HepG2 (cell line): ENCODE results near the gene SBNO2. TPM values are rescaled to one million over a fixed set of nuclear protein-coding genes. Genes with fewer than 3 reads are reported as not detected.
"Not testable (repeated sequence)": the region's sequence is repeated elsewhere in the genome, so short reads cannot be mapped to it uniquely, and the experiment has no call there.

Experiments used
- ATAC-seq: fragments of 200-7000 bp; cut with Tn5 transposase; 3 replicates; pipeline ENCODE4 v1.9.1; 2020; ENCODE audit warnings: mild to moderate bottlenecking, moderate library complexity
- BruUV-seq: library from RNA; stranded (reverse); fragments of 400-500 nt; replicated peaks from 2 replicates; lab custom pipeline; 2021; lab: Mats Ljungman, UMichigan
- CTCF ChIA-PET: fragments of 300-600 bp; formaldehyde crosslinking; extraction: SDS; loops from one replicate; lab custom pipeline; 2021; ENCODE audit warnings: low total read pairs, inconsistent platforms, low intra/inter-chr PET ratio; lab: Yijun Ruan, JAX
- POLR2A ChIA-PET: fragments of 350-600 bp; sonication (Branson Sonifier 250); formaldehyde crosslinking; loops from one replicate; lab custom pipeline; 2020; ENCODE audit warnings: antibody characterized with exemption, inconsistent platforms; lab: Yijun Ruan, JAX
- DNase-seq: peaks from one replicate; pipeline ENCODE4 v3.0.0-alpha.2; 2015; ENCODE audit warnings: low spot score
- FAIRE-seq: peaks from 3 replicates; lab custom pipeline; 2011; peaks lifted over from hg19 to GRCh38; lab: Jason Lieb, UNC
- H2AFZ ChIP-seq: one replicate; pipeline ENCODE4 v1.6.1; 2011; ENCODE audit warnings: low read length, inconsistent platforms
- H3K27ac ChIP-seq: fragments of 300-600 bp; 3 replicates; pipeline ENCODE4 v1.8.0; 2011; ENCODE audit warnings: mixed run types, mild to moderate bottlenecking, mixed read lengths, low read length, inconsistent platforms; ENCODE audit not compliant: insufficient read depth; ENCODE audit errors: extremely low read length
- H3K27me3 ChIP-seq, 2 experiments: fragments of 200-600 bp in 1 of 2; 2 replicates in 1 of 2; 3 replicates in 1 of 2; pipeline versions ENCODE4 v1.6.0 to v1.8.0; 2011; ENCODE audit warnings: low read length in 2 of 2, mild to moderate bottlenecking in 2 of 2, moderate library complexity in 2 of 2, inconsistent platforms in 1 of 2; ENCODE audit not compliant: insufficient read depth in 2 of 2, control insufficient read depth in 1 of 2
- H3K36me3 ChIP-seq, 2 experiments: fragments of 200-600 bp in 1 of 2; replicated peaks in 1 of 2; 2 replicates in 1 of 2; 3 replicates in 1 of 2; pipeline versions ENCODE4 v1.5.1 to v1.8.0; 2011; ENCODE audit warnings: low read length in 2 of 2, inconsistent platforms in 1 of 2; ENCODE audit not compliant: insufficient read depth in 2 of 2, control insufficient read depth in 1 of 2
- H3K4me1 ChIP-seq: 2 replicates; pipeline ENCODE4 v1.5.1; 2012; ENCODE audit warnings: low read length, inconsistent platforms; ENCODE audit not compliant: insufficient read depth
- H3K4me2 ChIP-seq: 2 replicates; pipeline ENCODE4 v1.6.0; 2011; ENCODE audit warnings: low read depth, low read length, inconsistent platforms
- H3K4me3 ChIP-seq, 3 experiments: fragments of 200-600 bp in 1 of 3; sonication (generic), shearing (Covaris generic) in 1 of 3; replicated peaks in 1 of 3; 2 replicates each; pipeline ENCODE4 v1.5.1; 2011 to 2016; ENCODE audit warnings: low read length in 3 of 3, inconsistent platforms in 2 of 3, low read depth in 2 of 3, mild to moderate bottlenecking in 2 of 3, control low read depth in 1 of 3, mixed read lengths in 1 of 3; ENCODE audit not compliant: insufficient read depth in 1 of 3
- H3K79me2 ChIP-seq: one replicate; pipeline ENCODE4 v1.6.1; 2011; ENCODE audit warnings: low read length, inconsistent platforms; ENCODE audit not compliant: insufficient read depth
- H3K9ac ChIP-seq: 2 replicates; pipeline ENCODE4 v1.6.0; 2011; ENCODE audit warnings: mild to moderate bottlenecking, low read depth, low read length, inconsistent platforms; ENCODE audit not compliant: insufficient read depth
- H3K9me3 ChIP-seq: 2 replicates; pipeline ENCODE4 v1.5.1; 2012; ENCODE audit warnings: mild to moderate bottlenecking, low read length
- H4K20me1 ChIP-seq: 2 replicates; pipeline ENCODE4 v1.6.0; 2011; ENCODE audit warnings: inconsistent platforms, mild to moderate bottlenecking, low read length, moderate library complexity; ENCODE audit not compliant: insufficient read depth
- CTCF ChIP-seq: sonication (generic); formaldehyde crosslinking; IDR thresholded peaks from 2 replicates; pipeline ENCODE4 v1.5.0; 2020; ENCODE audit warnings: mild to moderate bottlenecking, missing genetic modification reagents, moderate library complexity
- SAFB2 ChIP-seq: sonication (generic); formaldehyde crosslinking; IDR thresholded peaks from 2 replicates; pipeline ENCODE4 v1.5.1; 2020; ENCODE audit warnings: missing genetic modification reagents, low read depth, mild to moderate bottlenecking, borderline replicate concordance
- WGBS: methylation state at CpG from one replicate; pipeline ENCODE4 v1.1.6; 2017; ENCODE audit warnings: low lambda C conversion rate; 5-methylcytosine and 5-hydroxymethylcytosine counted together
- in situ Hi-C: cut with HindIII; loops from 2 replicates; pipeline ENCODE4 v1.10.0; 2017; ENCODE audit warnings: low pct_unique_long_range_greater_than_20kb; ENCODE audit not compliant: extremely low pct_ligation_motif_present
- intact Hi-C: fragments of 100-400 bp; cut with micrococcal nuclease; formaldehyde crosslinking; loops from one replicate; pipeline ENCODE4 v1.10.0; 2022; ENCODE audit not compliant: unreplicated experiment
- polyA plus RNA-seq, 8 experiments: library from polyadenylated mRNA; depleted of rRNA in 3 of 8; stranded (reverse) in 7 of 8; unstranded in 1 of 8; fragments of >200 nt; fragmentation: Illumina TruSeq in 4 of 8; extraction: Trizol in 4 of 8; gene quantifications; 2 replicates each; pipeline versions ENCODE4 v1.2.1 to v1.2.3, GENCODE V29; 2011 to 2016; ENCODE audit warnings: low read depth in 4 of 8, missing spikeins in 1 of 8, mixed read lengths in 1 of 8; ENCODE audit not compliant: insufficient read depth in 1 of 8
- total RNA-seq, 5 experiments: library from RNA; depleted of rRNA; stranded (reverse); fragments of >200 nt; fragmentation: Illumina TruSeq; extraction: Trizol; gene quantifications; 2 replicates each; pipeline ENCODE4 v1.2.3, GENCODE V29; 2016; ENCODE audit warnings: low read depth in 1 of 5

Gene SBNO2
- total and polyA plus RNA-seq, 2 of the 13 experiments (the other 11 are each of a cell fraction or from before 2014, with no cell fraction given), result 8.6 to 10.4 TPM

- CTCF ChIA-PET, intact Hi-C loops, H4K20me1 ChIP-seq, FAIRE-seq, H3K4me2 ChIP-seq, H3K9me3 ChIP-seq, H3K4me3 ChIP-seq, in situ Hi-C loops, H3K4me1 ChIP-seq, H2AFZ ChIP-seq, H3K27ac ChIP-seq, H3K79me2 ChIP-seq, BruUV-seq, POLR2A ChIA-PET, H3K27me3 ChIP-seq, ATAC-seq, H3K9ac ChIP-seq, DNase-seq: not testable (repeated sequence)
- WGBS, result 83% methylated on average over 3 of the region's 7 CpGs
- H3K36me3 ChIP-seq, result peaks cover 5 to 18% of the 10 kb centered on the region in 2 experiments; a peak in 4 of 5 replicates
- TF ChIP-seq CTCF (CRISPR knock-in tag), result 0 out of 2 replicates have a peak, but pooled peaks have one; percentile 18
These were observed 45.0 kb downstream of the SBNO2 start for GRCh38 chr19:1129084-1129483.

GRCh38 chr19:1128106-1128505 is 46.0 kb downstream of the SBNO2 start:
- no peak for DNase-seq
- no TSS peak for BruUV-seq
- Histone ChIP-seq H3K27me3 (no peaks in the 10 kb centered on the region), H3K9ac (no peak overlapping the region), H3K4me3 (no peak overlapping the region), H3K4me2 (no peak overlapping the region)
- intact Hi-C loops, result no loop called here
- POLR2A ChIA-PET, result no interaction called here
- no peak for TF ChIP-seq SAFB2 (CRISPR knock-in tag)
- TF ChIP-seq, all 625 proteins: peak for 0
- in situ Hi-C loops, result no loop called here
- H3K79me2 ChIP-seq, result no peaks in the 10 kb centered on the region
- no peak overlapping the region for H2AFZ ChIP-seq
- ATAC-seq (no peak), FAIRE-seq (no peak)
- CTCF ChIA-PET, result no interaction called here
- H4K20me1 ChIP-seq, result no peaks in the 10 kb centered on the region
- peaks cover 7 to 23% of the 10 kb centered on the region in 2 experiments; a peak in 4 of 5 replicates for H3K36me3 ChIP-seq
- WGBS, result 98% methylated on average over 17 of the region's 17 CpGs
- no peaks in the 10 kb centered on the region for H3K9me3 ChIP-seq
- no peak overlapping the region for H3K27ac ChIP-seq
- H3K4me1 ChIP-seq, result peaks cover 7% of the 10 kb centered on the region; the same call in 1 of the 2 replicates
